HepG2 (cell line): ENCODE data around the gene BARX2. TPM values are rescaled to one million over a fixed set of nuclear protein-coding genes. Genes with fewer than 3 reads are reported as not detected.
A peak's percentile ranks its signal among the peaks of the same experiment; 100 is the strongest.

Source experiments
- ATAC-seq: fragments of 200-7000 bp; cut with Tn5 transposase; 3 replicates; pipeline ENCODE4 v1.9.1; 2020; ENCODE audit warnings: mild to moderate bottlenecking, moderate library complexity
- BruUV-seq: library from RNA; stranded (reverse); fragments of 400-500 nt; replicated peaks from 2 replicates; lab custom pipeline; 2021; lab: Mats Ljungman, UMichigan
- CTCF ChIA-PET: fragments of 300-600 bp; formaldehyde crosslinking; extraction: SDS; loops from one replicate; lab custom pipeline; 2021; ENCODE audit warnings: low total read pairs, inconsistent platforms, low intra/inter-chr PET ratio; lab: Yijun Ruan, JAX
- POLR2A ChIA-PET: fragments of 350-600 bp; sonication (Branson Sonifier 250); formaldehyde crosslinking; loops from one replicate; lab custom pipeline; 2020; ENCODE audit warnings: antibody characterized with exemption, inconsistent platforms; lab: Yijun Ruan, JAX
- DNase-seq: peaks from one replicate; pipeline ENCODE4 v3.0.0-alpha.2; 2015; ENCODE audit warnings: low spot score
- FAIRE-seq: peaks from 3 replicates; lab custom pipeline; 2011; peaks lifted over from hg19 to GRCh38; lab: Jason Lieb, UNC
- H2AFZ ChIP-seq: one replicate; pipeline ENCODE4 v1.6.1; 2011; ENCODE audit warnings: low read length, inconsistent platforms
- H3K27ac ChIP-seq: fragments of 300-600 bp; 3 replicates; pipeline ENCODE4 v1.8.0; 2011; ENCODE audit warnings: mixed run types, mild to moderate bottlenecking, mixed read lengths, low read length, inconsistent platforms; ENCODE audit not compliant: insufficient read depth; ENCODE audit errors: extremely low read length
- H3K27me3 ChIP-seq, 2 experiments: fragments of 200-600 bp in 1 of 2; 2 replicates in 1 of 2; 3 replicates in 1 of 2; pipeline versions ENCODE4 v1.6.0 to v1.8.0; 2011; ENCODE audit warnings: low read length in 2 of 2, mild to moderate bottlenecking in 2 of 2, moderate library complexity in 2 of 2, inconsistent platforms in 1 of 2; ENCODE audit not compliant: insufficient read depth in 2 of 2, control insufficient read depth in 1 of 2
- H3K36me3 ChIP-seq, 2 experiments: fragments of 200-600 bp in 1 of 2; replicated peaks in 1 of 2; 2 replicates in 1 of 2; 3 replicates in 1 of 2; pipeline versions ENCODE4 v1.5.1 to v1.8.0; 2011; ENCODE audit warnings: low read length in 2 of 2, inconsistent platforms in 1 of 2; ENCODE audit not compliant: insufficient read depth in 2 of 2, control insufficient read depth in 1 of 2
- H3K4me1 ChIP-seq: 2 replicates; pipeline ENCODE4 v1.5.1; 2012; ENCODE audit warnings: low read length, inconsistent platforms; ENCODE audit not compliant: insufficient read depth
- H3K4me2 ChIP-seq: 2 replicates; pipeline ENCODE4 v1.6.0; 2011; ENCODE audit warnings: low read depth, low read length, inconsistent platforms
- H3K4me3 ChIP-seq, 3 experiments: fragments of 200-600 bp in 1 of 3; sonication (generic), shearing (Covaris generic) in 1 of 3; replicated peaks in 1 of 3; 2 replicates each; pipeline ENCODE4 v1.5.1; 2011 to 2016; ENCODE audit warnings: low read length in 3 of 3, inconsistent platforms in 2 of 3, low read depth in 2 of 3, mild to moderate bottlenecking in 2 of 3, control low read depth in 1 of 3, mixed read lengths in 1 of 3; ENCODE audit not compliant: insufficient read depth in 1 of 3
- H3K79me2 ChIP-seq: one replicate; pipeline ENCODE4 v1.6.1; 2011; ENCODE audit warnings: low read length, inconsistent platforms; ENCODE audit not compliant: insufficient read depth
- H3K9ac ChIP-seq: 2 replicates; pipeline ENCODE4 v1.6.0; 2011; ENCODE audit warnings: mild to moderate bottlenecking, low read depth, low read length, inconsistent platforms; ENCODE audit not compliant: insufficient read depth
- H3K9me3 ChIP-seq: 2 replicates; pipeline ENCODE4 v1.5.1; 2012; ENCODE audit warnings: mild to moderate bottlenecking, low read length
- H4K20me1 ChIP-seq: 2 replicates; pipeline ENCODE4 v1.6.0; 2011; ENCODE audit warnings: inconsistent platforms, mild to moderate bottlenecking, low read length, moderate library complexity; ENCODE audit not compliant: insufficient read depth
- ATF1 ChIP-seq: IDR thresholded peaks from 2 replicates; pipeline ENCODE4 v1.6.1; 2016; ENCODE audit warnings: mild to moderate bottlenecking, control low read depth
- EZH2 ChIP-seq: conservative IDR thresholded peaks from 2 replicates; pipeline ENCODE4 v1.6.1; 2012; ENCODE audit warnings: mild to moderate bottlenecking, low read depth, low read length, moderate library complexity
- GPN1 ChIP-seq: sonication (generic); formaldehyde crosslinking; IDR thresholded peaks from 2 replicates; pipeline ENCODE4 v1.5.1; 2020; ENCODE audit warnings: missing genetic modification reagents, borderline replicate concordance
- KLF15 ChIP-seq: sonication (generic); formaldehyde crosslinking; IDR thresholded peaks from 2 replicates; pipeline ENCODE4 v1.8.1; 2023; ENCODE audit warnings: borderline replicate concordance, mild to moderate bottlenecking, inconsistent platforms, missing genetic modification reagents, mixed read lengths
- RARG ChIP-seq: sonication (generic); formaldehyde crosslinking; IDR thresholded peaks from 2 replicates; pipeline ENCODE4 v1.4.0; 2020; ENCODE audit warnings: low read depth, mild to moderate bottlenecking, missing genetic modification reagents
- SALL2 ChIP-seq: sonication (generic); formaldehyde crosslinking; IDR thresholded peaks from 2 replicates; pipeline ENCODE4 v1.8.1; 2023; ENCODE audit warnings: mild to moderate bottlenecking, missing genetic modification reagents, inconsistent platforms
- SAP130 ChIP-seq: IDR thresholded peaks from 2 replicates; pipeline ENCODE4 v1.6.1; 2016; ENCODE audit warnings: low read depth
- SUZ12 ChIP-seq: fragments of 150-350 bp; IDR thresholded peaks from 2 replicates; pipeline ENCODE4 v1.6.1; 2014; ENCODE audit warnings: low read depth, low read length
- ZBTB7A ChIP-seq: sonication (generic); formaldehyde crosslinking; IDR thresholded peaks from 2 replicates; pipeline ENCODE4 v1.8.0; 2022; ENCODE audit warnings: mild to moderate bottlenecking, missing genetic modification reagents
- ZFX ChIP-seq: sonication (generic); formaldehyde crosslinking; IDR thresholded peaks from 2 replicates; pipeline ENCODE4 v1.4.0; 2020; ENCODE audit warnings: mild to moderate bottlenecking, low read depth, missing genetic modification reagents, moderate library complexity
- ZIK1 ChIP-seq: sonication (generic); formaldehyde crosslinking; IDR thresholded peaks from 2 replicates; pipeline ENCODE4 v1.5.0; 2020; ENCODE audit warnings: mild to moderate bottlenecking, low read depth, missing genetic modification reagents, borderline replicate concordance
- ZNF503 ChIP-seq: sonication (generic); formaldehyde crosslinking; IDR thresholded peaks from 2 replicates; pipeline ENCODE4 v1.4.0; 2020; ENCODE audit warnings: missing genetic modification reagents
- WGBS: methylation state at CpG from one replicate; pipeline ENCODE4 v1.1.6; 2017; ENCODE audit warnings: low lambda C conversion rate; 5-methylcytosine and 5-hydroxymethylcytosine counted together
- in situ Hi-C: cut with HindIII; loops from 2 replicates; pipeline ENCODE4 v1.10.0; 2017; ENCODE audit warnings: low pct_unique_long_range_greater_than_20kb; ENCODE audit not compliant: extremely low pct_ligation_motif_present
- intact Hi-C: fragments of 100-400 bp; cut with micrococcal nuclease; formaldehyde crosslinking; loops from one replicate; pipeline ENCODE4 v1.10.0; 2022; ENCODE audit not compliant: unreplicated experiment
- polyA plus RNA-seq, 8 experiments: library from polyadenylated mRNA; depleted of rRNA in 3 of 8; stranded (reverse) in 7 of 8; unstranded in 1 of 8; fragments of >200 nt; fragmentation: Illumina TruSeq in 4 of 8; extraction: Trizol in 4 of 8; gene quantifications; 2 replicates each; pipeline versions ENCODE4 v1.2.1 to v1.2.3, GENCODE V29; 2011 to 2016; ENCODE audit warnings: low read depth in 4 of 8, missing spikeins in 1 of 8, mixed read lengths in 1 of 8; ENCODE audit not compliant: insufficient read depth in 1 of 8
- total RNA-seq, 5 experiments: library from RNA; depleted of rRNA; stranded (reverse); fragments of >200 nt; fragmentation: Illumina TruSeq; extraction: Trizol; gene quantifications; 2 replicates each; pipeline ENCODE4 v1.2.3, GENCODE V29; 2016; ENCODE audit warnings: low read depth in 1 of 5
- TF ChIP-seq, protein P1 (sequence below), 2 experiments: IDR thresholded peaks; 2 replicates each; pipeline ENCODE4 v1.6.1; 2011 to 2012; ENCODE audit warnings: low read length in 2 of 2, borderline replicate concordance in 1 of 2, low read depth in 1 of 2, mild to moderate bottlenecking in 1 of 2, moderate library complexity in 1 of 2

BARX2 gene
- total and polyA plus RNA-seq, 2 of the 13 experiments (the other 11 are each of a cell fraction or from before 2014, with no cell fraction given): not detected

DNA sequence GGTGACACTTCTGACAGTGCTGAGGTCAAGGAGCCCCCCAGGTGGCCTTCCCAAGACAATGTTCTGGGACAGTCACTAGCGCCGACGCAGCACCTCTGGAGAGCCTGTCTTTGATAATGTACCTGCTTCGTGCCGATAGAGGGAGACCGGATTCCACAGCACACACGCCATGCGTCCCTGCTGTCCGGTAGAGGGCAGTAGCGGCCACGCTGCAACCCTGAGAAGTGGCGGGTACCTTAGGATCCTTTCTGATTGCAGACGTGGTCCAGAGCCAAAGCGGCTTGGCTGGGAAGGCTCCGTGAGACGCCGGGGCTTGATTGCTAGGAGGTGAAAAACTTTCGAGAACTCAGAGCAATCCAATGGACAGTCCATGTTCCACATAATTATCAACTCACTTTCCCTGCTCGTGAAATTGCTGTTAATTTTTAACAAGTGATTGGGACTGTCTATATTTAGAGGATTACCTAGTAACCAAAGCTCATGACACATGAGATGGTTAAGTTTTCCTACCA is 11.4 kb upstream of the BARX2 start (continued):
- TF ChIP-seq ZFX (CRISPR knock-in tag) (peak; percentile 35; the same call in 1 of the 2 replicates), ZBTB7A (CRISPR knock-in tag) (0 out of 2 replicates have a peak, but pooled peaks have one; percentile 20), SUZ12 (peak; percentile 30; the same call in 1 of the 2 replicates), SALL2 (CRISPR knock-in tag) (peak; percentile 57; the same call in 1 of the 2 replicates)

GRCh38 chr11:129365816-129366215 is 9.8 kb upstream of the BARX2 start:
- Histone ChIP-seq H4K20me1 (no peaks in the 10 kb centered on the region), H3K36me3 (no peaks in the 10 kb centered on the region), H3K79me2 (no peaks in the 10 kb centered on the region), H3K27ac (no peak overlapping the region), H3K4me3 (no peak overlapping the region), H3K9me3 (no peaks in the 10 kb centered on the region), H3K9ac (no peak overlapping the region), H3K27me3 (peaks cover 0 to 37% of the 10 kb centered on the region in 2 experiments; a peak in 2 of 5 replicates), H2AFZ (no peak overlapping the region), H3K4me2 (no peak overlapping the region), H3K4me1 (peaks cover 12% of the 10 kb centered on the region)
- TF ChIP-seq EZH2 (no peak), ZIK1 (CRISPR knock-in tag) (no peak), ATF1 (CRISPR knock-in tag) (no peak), SAP130 (no peak), RARG (CRISPR knock-in tag) (no peak), KLF15 (no peak), ZNF503 (CRISPR knock-in tag) (no peak), GPN1 (CRISPR knock-in tag) (no peak)
- TF ChIP-seq, protein P1, sequence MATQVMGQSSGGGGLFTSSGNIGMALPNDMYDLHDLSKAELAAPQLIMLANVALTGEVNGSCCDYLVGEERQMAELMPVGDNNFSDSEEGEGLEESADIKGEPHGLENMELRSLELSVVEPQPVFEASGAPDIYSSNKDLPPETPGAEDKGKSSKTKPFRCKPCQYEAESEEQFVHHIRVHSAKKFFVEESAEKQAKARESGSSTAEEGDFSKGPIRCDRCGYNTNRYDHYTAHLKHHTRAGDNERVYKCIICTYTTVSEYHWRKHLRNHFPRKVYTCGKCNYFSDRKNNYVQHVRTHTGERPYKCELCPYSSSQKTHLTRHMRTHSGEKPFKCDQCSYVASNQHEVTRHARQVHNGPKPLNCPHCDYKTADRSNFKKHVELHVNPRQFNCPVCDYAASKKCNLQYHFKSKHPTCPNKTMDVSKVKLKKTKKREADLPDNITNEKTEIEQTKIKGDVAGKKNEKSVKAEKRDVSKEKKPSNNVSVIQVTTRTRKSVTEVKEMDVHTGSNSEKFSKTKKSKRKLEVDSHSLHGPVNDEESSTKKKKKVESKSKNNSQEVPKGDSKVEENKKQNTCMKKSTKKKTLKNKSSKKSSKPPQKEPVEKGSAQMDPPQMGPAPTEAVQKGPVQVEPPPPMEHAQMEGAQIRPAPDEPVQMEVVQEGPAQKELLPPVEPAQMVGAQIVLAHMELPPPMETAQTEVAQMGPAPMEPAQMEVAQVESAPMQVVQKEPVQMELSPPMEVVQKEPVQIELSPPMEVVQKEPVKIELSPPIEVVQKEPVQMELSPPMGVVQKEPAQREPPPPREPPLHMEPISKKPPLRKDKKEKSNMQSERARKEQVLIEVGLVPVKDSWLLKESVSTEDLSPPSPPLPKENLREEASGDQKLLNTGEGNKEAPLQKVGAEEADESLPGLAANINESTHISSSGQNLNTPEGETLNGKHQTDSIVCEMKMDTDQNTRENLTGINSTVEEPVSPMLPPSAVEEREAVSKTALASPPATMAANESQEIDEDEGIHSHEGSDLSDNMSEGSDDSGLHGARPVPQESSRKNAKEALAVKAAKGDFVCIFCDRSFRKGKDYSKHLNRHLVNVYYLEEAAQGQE (IDR thresholded peaks at IDR 0.05; ENCODE audit: borderline replicate concordance in 1 of 2, low read depth in 1 of 2, low read length in 2 of 2): no peak
- ChIA-PET CTCF (interaction anchor here (2.8 to 6.0 kb wide), 2 partner anchors 330 to 384 kb away, joined by 66 to 122 read pairs; no protein-coding TSS in a partner anchor), POLR2A (no interaction called here)
- FAIRE-seq: no peak
- ATAC-seq: no peak
- WGBS: 0% methylated on average over 1 of the region's 1 CpG
- no peak for DNase-seq
- in situ Hi-C loops: loop anchor here (5.0 kb wide), 1 partner anchor 381 kb away; no protein-coding TSS in a partner anchor
- BruUV-seq: no TSS peak
- intact Hi-C loops: no loop called here
